ENCODE measurements around the gene SH3BP4.

Gene SH3BP4

GRCh38 chr2:235095569-235095968, 143.8 kb downstream of the SH3BP4 start:
- no peak for DNase-seq

DNA sequence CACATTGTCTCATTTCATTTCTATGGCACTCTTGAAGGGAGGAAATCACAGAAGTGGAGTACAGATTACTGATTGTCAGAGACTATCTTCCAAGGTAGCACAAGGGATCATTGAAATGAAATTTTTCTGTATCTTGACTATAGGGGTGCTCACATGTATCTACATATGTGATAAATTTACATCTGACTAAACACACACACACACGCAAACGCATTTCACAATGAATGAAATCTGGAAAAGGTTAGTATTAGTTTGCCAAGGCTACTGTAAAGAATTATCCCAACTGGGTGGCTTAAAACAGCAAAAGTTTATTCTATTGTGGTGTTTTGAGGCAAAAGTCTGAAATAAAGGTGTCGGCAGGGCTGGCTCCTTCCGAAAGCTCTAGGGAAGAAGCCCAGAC, 144.6 kb downstream of the SH3BP4 start:
- DNase-seq, result no peak

DNA sequence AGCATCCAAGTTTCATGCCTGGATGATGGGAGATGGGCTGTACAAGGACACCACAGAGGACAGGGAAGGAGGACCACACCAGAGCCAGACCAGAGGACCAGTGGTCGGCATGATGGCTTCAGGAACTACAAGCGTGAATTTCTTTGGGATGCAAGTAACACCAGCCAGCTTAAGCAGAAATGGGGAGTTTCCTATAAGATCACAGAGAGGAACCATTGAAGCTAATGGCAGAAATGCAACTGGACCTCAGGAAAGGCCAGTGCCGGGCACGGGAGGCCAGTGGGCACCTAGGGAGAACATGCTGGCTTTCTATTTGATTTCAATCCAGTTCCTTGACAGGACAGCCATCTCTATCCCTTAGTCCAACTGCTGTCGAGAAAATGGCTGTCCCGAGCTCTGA, 145.4 kb downstream of the SH3BP4 start:
- DNase-seq, result no peak

DNA sequence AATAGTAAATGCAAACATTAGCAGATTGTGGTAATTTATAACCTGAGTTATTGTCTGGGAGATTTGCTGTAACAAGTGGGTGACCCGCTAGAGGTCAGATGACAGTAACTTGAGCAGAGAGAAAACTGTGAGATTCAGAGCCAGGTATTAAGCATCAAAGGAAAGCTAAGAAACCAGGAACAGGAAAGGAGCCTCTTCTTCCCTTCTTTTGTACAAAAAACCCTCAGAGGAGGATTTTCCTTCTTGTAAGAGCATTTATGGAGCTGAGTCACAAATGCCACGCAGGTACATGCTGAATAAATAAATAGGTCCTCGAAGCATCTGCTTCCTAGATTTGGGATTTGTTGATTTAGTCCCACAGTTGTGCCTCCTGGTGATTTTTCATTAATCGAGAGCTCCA, 146.5 kb downstream of the SH3BP4 start:
- no peak for DNase-seq

GRCh38 chr2:235098736-235099494, 147.1 kb downstream of the SH3BP4 start:
- DNase-seq, result no peak

DNA sequence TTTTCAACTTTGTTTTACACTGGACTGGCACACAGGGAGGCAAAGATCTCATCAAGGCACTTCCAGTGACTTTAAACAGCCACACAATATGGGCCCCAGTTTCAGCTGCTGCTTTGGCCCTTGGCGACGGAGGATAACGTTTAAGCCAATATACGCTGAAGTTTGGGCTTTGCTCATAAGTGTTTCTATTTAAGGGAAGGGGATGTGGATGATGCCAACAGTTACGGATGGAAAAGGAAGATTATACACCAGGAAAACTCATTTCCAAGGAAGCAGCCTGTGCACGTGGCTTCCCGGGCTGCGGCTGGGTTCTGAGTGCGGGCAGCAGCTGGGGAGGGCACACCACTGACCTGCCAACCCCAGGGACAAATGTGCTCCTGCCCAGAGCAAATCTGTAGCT, 151.1 kb downstream of the SH3BP4 start:
- DNase-seq, result no peak
